Fibroblast of lung (primary cell): Measurements from ENCODE around the gene GRIPAP1. TPM values are rescaled to one million over a fixed set of nuclear protein-coding genes. Genes with fewer than 3 reads are reported as not detected.
A peak's percentile ranks its signal among the peaks of the same experiment; 100 is the strongest.

Experiments used
- DNase-seq, 2 donors: peaks; one replicate each; pipeline versions ENCODE4 v3.0.0 to v3.0.0-alpha.2; 2010; ENCODE audit warnings: low read depth in 2 of 2
- H2AFZ ChIP-seq: 2 replicates; pipeline ENCODE4 v1.5.1; 2012; ENCODE audit warnings: low read length, control low read depth, inconsistent platforms
- H3K27ac ChIP-seq: 2 replicates; pipeline ENCODE4 v1.5.1; 2011; ENCODE audit warnings: low read length, control low read depth; ENCODE audit not compliant: insufficient read depth
- H3K27me3 ChIP-seq: 2 replicates; pipeline ENCODE4 v1.5.1; 2011; ENCODE audit warnings: mild to moderate bottlenecking, low read length; ENCODE audit not compliant: control insufficient read depth, insufficient read depth
- H3K36me3 ChIP-seq: 2 replicates; pipeline ENCODE4 v1.5.1; 2011; ENCODE audit warnings: low read length; ENCODE audit not compliant: control insufficient read depth, insufficient read depth
- H3K4me1 ChIP-seq: 2 replicates; pipeline ENCODE4 v1.5.1; 2011; ENCODE audit warnings: low read length; ENCODE audit not compliant: control insufficient read depth, insufficient read depth; ENCODE audit errors: extremely low read depth
- H3K4me2 ChIP-seq: 2 replicates; pipeline ENCODE4 v1.5.1; 2011; ENCODE audit warnings: low read length, control low read depth; ENCODE audit not compliant: insufficient read depth; ENCODE audit errors: extremely low read depth
- H3K4me3 ChIP-seq, 4 experiments: fragments of 200-600 bp in 1 of 4; sonication (generic) in 1 of 4; replicated peaks in 1 of 4; 2 replicates each; pipeline ENCODE4 v1.5.1; 2011 to 2016; ENCODE audit warnings: low read length in 4 of 4, low read depth in 3 of 4, mild to moderate bottlenecking in 3 of 4, control low read depth in 2 of 4, inconsistent platforms in 1 of 4, mixed read lengths in 1 of 4; ENCODE audit not compliant: insufficient read depth in 1 of 4; ENCODE audit errors: control extremely low read depth in 1 of 4
- H3K79me2 ChIP-seq: 2 replicates; pipeline ENCODE4 v1.5.1; 2012; ENCODE audit warnings: mild to moderate bottlenecking, low read length, inconsistent platforms; ENCODE audit not compliant: control insufficient read depth, insufficient read depth
- H3K9ac ChIP-seq: 2 replicates; pipeline ENCODE4 v1.5.1; 2011; ENCODE audit warnings: mild to moderate bottlenecking, low read length, control low read depth; ENCODE audit not compliant: insufficient read depth
- H3K9me3 ChIP-seq: 2 replicates; pipeline ENCODE4 v1.5.1; 2012; ENCODE audit warnings: low read depth, low read length; ENCODE audit not compliant: control insufficient read depth, insufficient read depth
- H4K20me1 ChIP-seq: 2 replicates; pipeline ENCODE4 v1.5.1; 2011; ENCODE audit warnings: low read length; ENCODE audit not compliant: control insufficient read depth, insufficient read depth; ENCODE audit errors: extremely low read depth
- EZH2 ChIP-seq: IDR thresholded peaks from 2 replicates; pipeline ENCODE4 v1.5.1; 2012; ENCODE audit warnings: low read length, control low read depth, mild to moderate bottlenecking; ENCODE audit errors: missing control alignments
- polyA plus RNA-seq, 2 donors: library from polyadenylated mRNA; depleted of rRNA in 1 of 2; stranded (reverse) in 1 of 2; unstranded in 1 of 2; fragments of >200 nt; gene quantifications; 2 replicates each; pipeline ENCODE4 v1.2.1, GENCODE V29; 2011 to 2012; ENCODE audit warnings: missing spikeins in 1 of 2
- total RNA-seq: library from RNA; depleted of rRNA; stranded (reverse); fragments of >200 nt; gene quantifications from 2 replicates; pipeline ENCODE4 v1.2.1, GENCODE V29; 2014
- TF ChIP-seq, protein P1 (sequence below), 2 donors: IDR thresholded peaks in 1 of 2; conservative IDR thresholded peaks in 1 of 2; 1 replicate in 1 of 2; 2 replicates in 1 of 2; pipeline ENCODE4 v1.5.1; 2011 to 2012; ENCODE audit warnings: low read length in 2 of 2, control low read depth in 1 of 2, inconsistent platforms in 1 of 2, low read depth in 1 of 2, mild to moderate bottlenecking in 1 of 2

Gene GRIPAP1
- total and polyA plus RNA-seq, 2 donors (not counting 1 experiment from before 2014, with no cell fraction given): 18.5 to 26.4 TPM

DNA sequence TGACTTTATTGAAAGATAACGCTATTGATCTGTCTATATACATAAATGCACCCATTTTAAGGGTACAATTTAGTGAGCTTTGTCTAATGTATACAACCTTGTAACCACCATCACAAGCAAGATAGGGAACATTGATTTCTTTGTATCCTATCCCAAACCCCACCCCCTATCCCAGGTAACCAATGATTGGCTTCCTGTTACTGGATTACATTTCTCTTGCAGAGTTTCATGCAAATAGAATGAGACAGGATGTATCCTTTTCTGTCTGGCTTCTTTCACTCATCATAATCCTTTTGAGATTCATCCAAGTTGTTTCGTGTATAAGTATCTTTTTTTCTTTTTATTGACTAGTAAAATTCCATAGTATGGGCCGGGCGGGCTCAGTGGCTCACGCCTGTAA lies 1.6 kb upstream of the GRIPAP1 start:
- no peaks in the 10 kb centered on the region for H3K27me3 ChIP-seq
- no peak for DNase-seq
- H3K9ac ChIP-seq: no peak overlapping the region
- H4K20me1 ChIP-seq: no peaks in the 10 kb centered on the region
- no peak overlapping the region for H3K27ac ChIP-seq
- no peaks in the 10 kb centered on the region for H3K4me1 ChIP-seq
- no peaks in the 10 kb centered on the region for H3K36me3 ChIP-seq
- no peak overlapping the region for H3K4me2 ChIP-seq
- TF ChIP-seq, protein P1, sequence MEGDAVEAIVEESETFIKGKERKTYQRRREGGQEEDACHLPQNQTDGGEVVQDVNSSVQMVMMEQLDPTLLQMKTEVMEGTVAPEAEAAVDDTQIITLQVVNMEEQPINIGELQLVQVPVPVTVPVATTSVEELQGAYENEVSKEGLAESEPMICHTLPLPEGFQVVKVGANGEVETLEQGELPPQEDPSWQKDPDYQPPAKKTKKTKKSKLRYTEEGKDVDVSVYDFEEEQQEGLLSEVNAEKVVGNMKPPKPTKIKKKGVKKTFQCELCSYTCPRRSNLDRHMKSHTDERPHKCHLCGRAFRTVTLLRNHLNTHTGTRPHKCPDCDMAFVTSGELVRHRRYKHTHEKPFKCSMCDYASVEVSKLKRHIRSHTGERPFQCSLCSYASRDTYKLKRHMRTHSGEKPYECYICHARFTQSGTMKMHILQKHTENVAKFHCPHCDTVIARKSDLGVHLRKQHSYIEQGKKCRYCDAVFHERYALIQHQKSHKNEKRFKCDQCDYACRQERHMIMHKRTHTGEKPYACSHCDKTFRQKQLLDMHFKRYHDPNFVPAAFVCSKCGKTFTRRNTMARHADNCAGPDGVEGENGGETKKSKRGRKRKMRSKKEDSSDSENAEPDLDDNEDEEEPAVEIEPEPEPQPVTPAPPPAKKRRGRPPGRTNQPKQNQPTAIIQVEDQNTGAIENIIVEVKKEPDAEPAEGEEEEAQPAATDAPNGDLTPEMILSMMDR (conservative IDR thresholded peaks at IDR 0.05 in 1 of 2, IDR thresholded peaks at IDR 0.05 in 1 of 2; ENCODE audit: low read depth in 1 of 2, low read length in 2 of 2): no peak
- no peak for TF ChIP-seq EZH2
- no peaks in the 10 kb centered on the region for H3K9me3 ChIP-seq
- no peak overlapping the region for H3K4me3 ChIP-seq
- H2AFZ ChIP-seq: no peak overlapping the region
- H3K79me2 ChIP-seq: peaks cover 8% of the 10 kb centered on the region

DNA sequence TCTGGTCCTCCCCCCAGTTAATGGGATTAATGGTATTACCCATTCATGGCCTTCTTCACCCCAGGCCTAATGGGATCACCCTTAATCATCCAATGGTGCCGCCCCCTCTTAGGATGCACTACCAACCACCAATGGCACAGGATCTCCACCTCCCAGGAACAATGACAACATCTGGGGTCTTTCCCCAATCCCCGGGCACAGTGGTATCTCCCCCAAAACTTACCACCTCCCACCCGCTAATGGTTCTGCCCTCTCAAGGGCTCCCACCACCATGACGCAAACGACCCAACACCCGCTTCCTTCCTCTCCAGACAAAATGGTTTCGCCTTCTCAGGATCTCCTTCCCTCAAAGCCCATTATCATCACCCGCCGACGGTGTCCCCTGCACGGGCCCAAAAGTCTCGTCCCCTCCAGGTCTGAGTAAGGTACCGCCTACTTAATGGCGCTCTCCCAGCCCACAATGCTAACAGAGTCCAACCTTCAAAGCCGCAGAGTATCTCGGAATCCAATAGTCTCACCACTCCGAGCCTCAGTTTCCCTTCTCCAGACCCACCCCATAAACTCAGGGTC lies 458 bp downstream of the GRIPAP1 start:
- Histone ChIP-seq H3K27me3 (no peaks in the 10 kb centered on the region), H3K79me2 (peaks cover 8% of the 10 kb centered on the region), H2AFZ (peak overlapping the region; percentile 53), H4K20me1 (no peaks in the 10 kb centered on the region), H3K9ac (peak overlapping the region; percentile 77), H3K36me3 (no peaks in the 10 kb centered on the region), H3K4me2 (peak overlapping the region; percentile 59), H3K4me3 (peak overlapping the region; percentile 77 to 90 (median 82)), H3K4me1 (no peaks in the 10 kb centered on the region), H3K27ac (peak overlapping the region; percentile 97), H3K9me3 (no peaks in the 10 kb centered on the region)
- TF ChIP-seq, protein P1 (conservative IDR thresholded peaks at IDR 0.05 in 1 of 2, IDR thresholded peaks at IDR 0.05 in 1 of 2; ENCODE audit: low read depth in 1 of 2, low read length in 2 of 2): no peak
- TF ChIP-seq EZH2: no peak
- DNase-seq: peak; percentile 40 to 43

DNA sequence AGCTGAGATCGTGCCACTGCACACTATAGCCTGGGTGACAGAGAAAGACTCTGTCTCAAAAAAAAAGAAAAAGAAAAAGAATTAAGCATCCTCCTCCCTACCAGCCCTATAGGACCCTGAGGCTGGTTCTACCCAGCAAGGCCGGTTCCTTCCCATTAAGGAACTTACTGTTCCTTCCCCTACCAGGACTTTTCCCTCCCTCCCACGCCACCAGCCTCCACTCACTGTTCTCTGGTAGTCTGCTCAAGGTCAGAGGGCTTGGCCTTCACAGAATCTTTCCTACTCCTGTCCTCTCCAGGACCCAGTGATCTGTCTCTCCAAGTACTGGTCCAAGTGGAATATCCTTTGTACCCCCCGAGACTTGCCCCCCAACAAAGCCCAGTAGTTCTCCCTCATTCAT lies 1.4 kb downstream of the GRIPAP1 start:
- H4K20me1 ChIP-seq: no peaks in the 10 kb centered on the region
- H3K27ac ChIP-seq: no peak overlapping the region
- no peak for DNase-seq
- H3K9ac ChIP-seq: no peak overlapping the region
- peaks cover 8% of the 10 kb centered on the region for H3K79me2 ChIP-seq
- no peaks in the 10 kb centered on the region for H3K9me3 ChIP-seq
- peak overlapping the region in 1 of 4 experiments; percentile 83 for H3K4me3 ChIP-seq
- TF ChIP-seq, protein P1 (conservative IDR thresholded peaks at IDR 0.05 in 1 of 2, IDR thresholded peaks at IDR 0.05 in 1 of 2; ENCODE audit: low read depth in 1 of 2, low read length in 2 of 2): no peak
- no peak for TF ChIP-seq EZH2
- no peaks in the 10 kb centered on the region for H3K27me3 ChIP-seq
- no peak overlapping the region for H3K4me2 ChIP-seq
- H3K4me1 ChIP-seq: no peaks in the 10 kb centered on the region
- no peaks in the 10 kb centered on the region for H3K36me3 ChIP-seq
- H2AFZ ChIP-seq: no peak overlapping the region
